Sigmoid colon (tissue), 7 donors: Measurements from ENCODE around the gene AP4E1. TPM values are rescaled to one million over a fixed set of nuclear protein-coding genes. Genes with fewer than 3 reads are reported as not detected.
"Not testable (repeated sequence)": the region's sequence is repeated elsewhere in the genome, so short reads cannot be mapped to it uniquely, and the experiment has no call there.

Source experiments
- DNase-seq: peaks from one replicate; pipeline ENCODE4 v3.0.0-alpha.2; 2019
- H3K27ac ChIP-seq, 4 donors: fragments of 200-600 bp; sonication (generic); one replicate each; pipeline ENCODE4 v1.5.1; 2016 to 2019; ENCODE audit warnings: mild to moderate bottlenecking in 1 of 4
- H3K27me3 ChIP-seq, 3 donors: fragments of 200-600 bp; sonication (generic); one replicate each; pipeline ENCODE4 v1.5.1; 2019; ENCODE audit warnings: mild to moderate bottlenecking in 1 of 3
- H3K36me3 ChIP-seq, 4 donors: fragments of 200-600 bp; sonication (generic); one replicate each; pipeline ENCODE4 v1.5.1; 2016 to 2019
- H3K4me1 ChIP-seq, 4 donors: fragments of 200-600 bp; sonication (generic); one replicate each; pipeline ENCODE4 v1.5.1; 2017 to 2019
- H3K4me3 ChIP-seq, 4 donors: fragments of 200-600 bp; sonication (generic); one replicate each; pipeline ENCODE4 v1.5.1; 2017 to 2019; ENCODE audit warnings: mild to moderate bottlenecking in 2 of 4, moderate library complexity in 1 of 4
- H3K9me3 ChIP-seq, 4 donors: fragments of 200-600 bp in 3 of 4; sonication (generic) in 3 of 4; one replicate each; pipeline versions ENCODE4 v1.5.1 to v1.6.1; 2013 to 2019
- EP300 ChIP-seq, 4 donors: sonication (generic); formaldehyde crosslinking; IDR thresholded peaks; one replicate each; pipeline ENCODE4 v1.6.1; 2017; ENCODE audit warnings: antibody characterized with exemption in 4 of 4
- POLR2A ChIP-seq, 2 donors: fragments of 450-650 bp; IDR thresholded peaks; one replicate each; pipeline ENCODE4 v1.6.1; 2016; ENCODE audit warnings: antibody characterized with exemption in 2 of 2, mild to moderate bottlenecking in 2 of 2, moderate library complexity in 2 of 2
- POLR2AphosphoS5 ChIP-seq, 4 donors: sonication (generic); formaldehyde crosslinking; IDR thresholded peaks; one replicate each; pipeline ENCODE4 v1.6.1; 2017; ENCODE audit warnings: antibody characterized with exemption in 4 of 4
- WGBS, 2 donors: extraction: QIAGEN DNeasy Blood & Tissue Kit; methylation state at CpG; one replicate each; pipeline ENCODE4 v1.1.7; 2013; 5-methylcytosine and 5-hydroxymethylcytosine counted together
- intact Hi-C: fragments of 100-400 bp; cut with DNase I; formaldehyde crosslinking; loops from one replicate; pipeline ENCODE4 v1.15.1; 2023
- polyA plus RNA-seq, 3 donors: library from polyadenylated mRNA; stranded (reverse); fragments of 200-250 nt; gene quantifications; one replicate each; pipeline ENCODE4 v1.2.3, GENCODE V29; 2013
- total RNA-seq, 4 donors: library from RNA; depleted of rRNA; stranded (reverse); fragments of >200 nt; gene quantifications; one replicate each; pipeline ENCODE4 v1.1.0, GENCODE V29; 2016
- TF ChIP-seq, protein P1 (sequence below), 4 experiments: fragments of 450-650 bp in 3 of 4; fragments of 200-600 bp in 1 of 4; IDR thresholded peaks; one replicate each; pipeline ENCODE4 v1.5.1; 2016 to 2019; ENCODE audit warnings: antibody characterized with exemption in 4 of 4, mild to moderate bottlenecking in 3 of 4, moderate library complexity in 2 of 4
- donor health status: healthy with polysubstance abuse.
- donor health status: Bipolar disorder and iron deficiency.
- donor health status: healthy.

AP4E1 gene
- total and polyA plus RNA-seq, 7 donors: 2.4 to 8.3 (median 7.3) TPM

DNA sequence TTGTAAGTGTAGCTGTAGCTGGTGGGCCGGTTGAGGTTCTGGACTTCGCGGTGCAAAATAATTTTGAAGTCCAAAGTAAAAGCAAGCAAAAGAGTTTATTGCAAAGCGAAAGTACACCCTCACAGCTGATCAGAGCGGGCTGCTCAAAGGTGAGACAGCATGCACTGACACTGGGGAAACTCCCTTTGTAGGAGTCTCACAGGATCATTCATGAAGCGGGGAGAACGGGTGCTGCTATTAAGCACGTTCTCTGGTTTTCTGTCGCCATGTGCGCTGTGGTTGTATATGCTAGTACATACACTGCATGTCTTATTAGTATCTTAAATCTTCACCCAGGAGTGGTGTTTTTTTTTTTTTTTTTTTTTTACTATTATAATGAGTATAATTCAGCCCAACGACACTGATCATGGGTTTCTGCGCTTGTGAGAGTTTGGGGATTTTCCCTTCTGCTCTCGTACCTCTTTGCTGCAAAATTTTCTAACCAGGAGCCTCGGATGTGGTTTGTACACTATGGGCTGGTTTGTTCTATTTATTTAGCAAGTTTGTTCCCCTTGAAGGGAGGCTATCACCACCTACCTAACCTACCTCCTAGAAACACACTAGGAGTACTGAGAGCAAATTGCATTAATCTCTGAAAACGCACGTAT is 1.4 kb upstream of the AP4E1 start:
- Histone ChIP-seq H3K4me3 (peak overlapping the region; percentile 78 to 96 (median 92)), H3K27ac (peak overlapping the region; percentile 90 to 95 (median 93)), H3K36me3 (peaks cover 0 to 6% (median 4%) of the 10 kb centered on the region in 4 donors), H3K4me1 (peaks cover 0 to 33% (median 26%) of the 10 kb centered on the region in 4 donors), H3K9me3 (no peaks in the 10 kb centered on the region), H3K27me3 (no peaks in the 10 kb centered on the region)
- intact Hi-C loops: loop anchor here (10.0 kb wide), 3 partner anchors 142 to 552 kb away; partner anchors contain the start of genes GABPB1, SPPL2A and USP8
- WGBS, 2 donors: 20 to 41% methylated on average over 16 of the region's 16 CpGs
- DNase-seq: no peak
- TF ChIP-seq, protein P1, sequence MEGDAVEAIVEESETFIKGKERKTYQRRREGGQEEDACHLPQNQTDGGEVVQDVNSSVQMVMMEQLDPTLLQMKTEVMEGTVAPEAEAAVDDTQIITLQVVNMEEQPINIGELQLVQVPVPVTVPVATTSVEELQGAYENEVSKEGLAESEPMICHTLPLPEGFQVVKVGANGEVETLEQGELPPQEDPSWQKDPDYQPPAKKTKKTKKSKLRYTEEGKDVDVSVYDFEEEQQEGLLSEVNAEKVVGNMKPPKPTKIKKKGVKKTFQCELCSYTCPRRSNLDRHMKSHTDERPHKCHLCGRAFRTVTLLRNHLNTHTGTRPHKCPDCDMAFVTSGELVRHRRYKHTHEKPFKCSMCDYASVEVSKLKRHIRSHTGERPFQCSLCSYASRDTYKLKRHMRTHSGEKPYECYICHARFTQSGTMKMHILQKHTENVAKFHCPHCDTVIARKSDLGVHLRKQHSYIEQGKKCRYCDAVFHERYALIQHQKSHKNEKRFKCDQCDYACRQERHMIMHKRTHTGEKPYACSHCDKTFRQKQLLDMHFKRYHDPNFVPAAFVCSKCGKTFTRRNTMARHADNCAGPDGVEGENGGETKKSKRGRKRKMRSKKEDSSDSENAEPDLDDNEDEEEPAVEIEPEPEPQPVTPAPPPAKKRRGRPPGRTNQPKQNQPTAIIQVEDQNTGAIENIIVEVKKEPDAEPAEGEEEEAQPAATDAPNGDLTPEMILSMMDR (IDR thresholded peaks at IDR 0.05): no peak
- TF ChIP-seq POLR2A (IDR thresholded peaks at IDR 0.05) (no peak), EP300 (IDR thresholded peaks at IDR 0.05) (no peak), POLR2AphosphoS5 (IDR thresholded peaks at IDR 0.05) (no peak)

DNA sequence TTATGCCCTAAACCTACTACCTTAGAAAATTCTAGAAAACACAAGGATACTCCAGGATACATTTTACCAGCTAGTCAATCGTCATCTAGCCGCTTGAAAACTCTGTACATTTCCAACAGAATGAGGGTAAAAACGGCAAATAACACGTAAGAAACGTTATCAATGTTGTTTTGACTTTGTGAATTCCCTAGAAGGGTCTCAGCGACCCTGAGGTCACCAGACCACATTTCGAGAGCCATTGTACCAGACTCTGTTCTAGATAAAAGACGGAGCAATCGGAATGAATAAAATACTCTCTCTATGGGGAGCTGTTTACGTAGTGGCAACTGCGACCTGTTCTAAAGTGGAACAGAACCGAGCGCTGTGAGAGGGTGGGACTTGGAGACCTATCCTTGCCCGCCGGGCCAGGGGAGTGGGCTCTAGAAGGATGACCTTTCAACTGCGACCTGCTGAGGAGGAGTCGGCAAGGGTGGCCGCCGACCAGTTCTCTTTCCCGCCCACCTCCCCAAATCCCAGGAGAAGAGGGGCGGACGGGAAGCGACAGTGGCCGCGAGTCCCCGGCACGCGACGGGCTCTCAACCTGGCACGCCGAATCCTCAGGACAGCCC is 778 bp upstream of the AP4E1 start:
- Histone ChIP-seq H3K4me1 (peaks cover 0 to 33% (median 26%) of the 10 kb centered on the region in 4 donors), H3K27ac (peak overlapping the region; percentile 90 to 95 (median 93)), H3K27me3 (no peaks in the 10 kb centered on the region), H3K9me3 (no peaks in the 10 kb centered on the region), H3K36me3 (peaks cover 0 to 12% (median 7%) of the 10 kb centered on the region in 4 donors), H3K4me3 (peak overlapping the region; percentile 78 to 96 (median 92))
- intact Hi-C loops: loop anchor here (2.0 to 10.0 kb wide), 4 partner anchors 143 to 553 kb away; partner anchors contain the start of genes GABPB1, SPPL2A and USP8
- WGBS, 2 donors: 0 to 2% methylated on average over 31 of the region's 31 CpGs
- TF ChIP-seq EP300 (IDR thresholded peaks at IDR 0.05): no peak
- TF ChIP-seq POLR2A (IDR thresholded peaks at IDR 0.05): no peak
- TF ChIP-seq, protein P1 (IDR thresholded peaks at IDR 0.05): no peak
- TF ChIP-seq POLR2AphosphoS5 (IDR thresholded peaks at IDR 0.05): no peak
- no peak for DNase-seq

DNA sequence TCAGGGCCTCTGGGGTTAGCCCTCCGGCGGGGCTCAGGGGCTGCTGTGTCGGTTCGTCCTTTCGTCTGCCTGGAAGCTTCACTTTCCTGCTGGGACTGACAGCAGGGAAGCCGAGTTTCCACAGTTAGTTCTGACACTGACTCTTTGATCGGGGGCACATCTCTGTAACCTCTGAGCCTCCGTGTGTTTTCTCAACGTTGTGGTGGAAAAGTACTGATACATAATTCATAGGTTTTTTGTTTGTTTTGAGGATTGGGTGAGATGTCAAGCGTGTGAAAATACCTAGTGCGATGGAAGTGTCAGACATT is 481 bp downstream of the AP4E1 start:
- no peaks in the 10 kb centered on the region for H3K27me3 ChIP-seq
- TF ChIP-seq POLR2A (IDR thresholded peaks at IDR 0.05) (no peak), POLR2AphosphoS5 (IDR thresholded peaks at IDR 0.05) (no peak)
- no peaks in the 10 kb centered on the region for H3K9me3 ChIP-seq
- peaks cover 0 to 33% (median 26%) of the 10 kb centered on the region in 4 donors for H3K4me1 ChIP-seq
- 0% methylated on average over 11 of the region's 11 CpGs for WGBS, 2 donors
- H3K4me3 ChIP-seq: peak overlapping the region; percentile 78 to 96 (median 92)
- no peak for DNase-seq
- intact Hi-C loops: loop anchor here (2.0 to 10.0 kb wide), 4 partner anchors 144 to 554 kb away; partner anchors contain the start of genes GABPB1, SPPL2A and USP8
- H3K27ac ChIP-seq: peak overlapping the region; percentile 90 to 95 (median 93)
- peaks cover 0 to 22% (median 10%) of the 10 kb centered on the region in 4 donors for H3K36me3 ChIP-seq

DNA sequence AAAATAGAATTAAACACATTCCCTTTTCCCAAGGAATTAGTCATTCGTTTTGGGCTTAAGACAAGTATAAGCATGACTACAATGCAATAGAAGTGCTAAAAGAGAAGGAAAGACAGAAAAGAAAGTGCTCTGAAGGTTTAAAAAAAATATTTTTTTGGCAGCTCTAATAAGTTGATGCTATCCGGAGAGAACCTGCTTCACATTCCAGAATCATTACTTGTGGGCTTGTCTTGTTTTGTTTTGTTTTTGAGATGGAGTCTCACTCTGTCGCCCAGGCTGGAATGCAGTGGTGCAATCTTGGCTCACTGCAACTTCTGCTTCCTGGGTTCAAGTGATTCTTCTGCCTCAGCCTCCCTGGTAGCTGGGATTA is 1.9 kb downstream of the AP4E1 start:
- H3K27me3 ChIP-seq, H3K4me3 ChIP-seq, DNase-seq, H3K9me3 ChIP-seq, intact Hi-C loops: not testable (repeated sequence)
- 83% methylated on average over 3 of the region's 3 CpGs for WGBS, 2 donors
- H3K4me1 ChIP-seq: peaks cover 0 to 33% (median 26%) of the 10 kb centered on the region in 4 donors
- peak overlapping the region in 2 of 4 donors; percentile 20 to 91 for H3K27ac ChIP-seq
- peaks cover 0 to 36% (median 12%) of the 10 kb centered on the region in 4 donors for H3K36me3 ChIP-seq

DNA sequence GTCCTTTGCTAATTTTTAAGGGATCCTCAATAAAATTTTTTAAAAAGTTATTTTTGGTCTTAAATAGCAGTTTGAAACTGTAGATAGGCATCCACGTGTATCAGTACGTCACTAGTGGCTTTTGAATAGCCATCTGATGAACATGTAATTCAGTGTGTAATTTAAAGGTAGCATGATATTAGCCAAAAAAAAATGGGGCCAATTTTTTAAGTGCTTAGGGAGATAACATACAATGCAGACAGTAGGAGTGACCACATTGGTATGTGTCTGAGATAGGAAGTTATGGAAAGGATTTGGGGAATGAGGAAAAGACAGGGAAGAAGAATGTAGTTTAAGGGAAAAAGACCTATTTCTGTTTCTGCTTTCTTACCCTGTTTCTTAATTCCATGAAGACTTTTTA is 2.5 kb downstream of the AP4E1 start:
- Histone ChIP-seq H3K27ac (peak overlapping the region in 2 of 4 donors; percentile 20 to 91), H3K27me3 (no peaks in the 10 kb centered on the region), H3K4me3 (no peak overlapping the region), H3K4me1 (peaks cover 0 to 33% (median 26%) of the 10 kb centered on the region in 4 donors), H3K36me3 (peaks cover 2 to 42% (median 14%) of the 10 kb centered on the region in 4 donors), H3K9me3 (no peaks in the 10 kb centered on the region)
- intact Hi-C loops: no loop called here
- WGBS, 2 donors: 89 to 91% methylated on average over 2 of the region's 2 CpGs
- TF ChIP-seq, protein P1 (IDR thresholded peaks at IDR 0.05): no peak
- TF ChIP-seq POLR2A (IDR thresholded peaks at IDR 0.05) (no peak), POLR2AphosphoS5 (IDR thresholded peaks at IDR 0.05) (no peak), EP300 (IDR thresholded peaks at IDR 0.05) (no peak)
- no peak for DNase-seq
